H9 (cell line): ENCODE data around the gene DDA1. TPM values are rescaled to one million over a fixed set of nuclear protein-coding genes. Genes with fewer than 3 reads are reported as not detected.
A peak's percentile ranks its signal among the peaks of the same experiment; 100 is the strongest.

Experiments
- DNase-seq: peaks from one replicate; pipeline ENCODE4 v3.0.0-alpha.2; 2017
- H2AFZ ChIP-seq: one replicate; pipeline ENCODE4 v1.6.1; 2013; ENCODE audit warnings: mild to moderate bottlenecking, low read length, control low read depth, moderate library complexity
- H2AK5ac ChIP-seq: 2 replicates; pipeline ENCODE4 v1.6.1; 2013; ENCODE audit warnings: low read length, control low read depth, mixed read lengths; ENCODE audit not compliant: insufficient read length
- H2BK120ac ChIP-seq: one replicate; pipeline ENCODE4 v1.6.1; 2013; ENCODE audit warnings: low read depth, mild to moderate bottlenecking, low read length, control low read depth, inconsistent platforms; ENCODE audit not compliant: poor library complexity, severe bottlenecking
- H2BK12ac ChIP-seq: 2 replicates; pipeline ENCODE4 v1.6.1; 2013; ENCODE audit warnings: low read length, control low read depth, mixed read lengths, low read depth; ENCODE audit not compliant: insufficient read length
- H2BK15ac ChIP-seq: 2 replicates; pipeline ENCODE4 v1.6.1; 2013; ENCODE audit warnings: low read depth, low read length, control low read depth
- H2BK20ac ChIP-seq: one replicate; pipeline ENCODE4 v1.6.1; 2013; ENCODE audit warnings: low read depth, mild to moderate bottlenecking, low read length, control low read depth, inconsistent platforms; ENCODE audit not compliant: poor library complexity, severe bottlenecking
- H2BK5ac ChIP-seq: 2 replicates; pipeline ENCODE4 v1.6.1; 2013; ENCODE audit warnings: low read length, control low read depth, mixed read lengths; ENCODE audit not compliant: insufficient read length
- H3K14ac ChIP-seq: 2 replicates; pipeline ENCODE4 v1.6.1; 2013; ENCODE audit warnings: low read length, control low read depth; ENCODE audit not compliant: insufficient read depth
- H3K18ac ChIP-seq: 2 replicates; pipeline ENCODE4 v1.6.1; 2013; ENCODE audit warnings: low read depth, mild to moderate bottlenecking, mixed read lengths, low read length, control low read depth; ENCODE audit not compliant: insufficient read length
- H3K23ac ChIP-seq: 2 replicates; pipeline ENCODE4 v1.6.1; 2013; ENCODE audit warnings: low read length, control low read depth, mixed read lengths, low read depth; ENCODE audit not compliant: insufficient read length
- H3K23me2 ChIP-seq: 2 replicates; pipeline ENCODE4 v1.6.1; 2013; ENCODE audit warnings: low read depth, mild to moderate bottlenecking, mixed read lengths, low read length, control low read depth; ENCODE audit not compliant: insufficient read length, poor library complexity, severe bottlenecking
- H3K27ac ChIP-seq: 2 replicates; pipeline ENCODE4 v1.5.1; 2013; ENCODE audit warnings: low read length, control low read depth, mixed read lengths, low read depth; ENCODE audit not compliant: insufficient read length
- H3K27me3 ChIP-seq: 2 replicates; pipeline ENCODE4 v1.6.1; 2013; ENCODE audit warnings: low read length, control low read depth, inconsistent platforms; ENCODE audit not compliant: insufficient read depth
- H3K4ac ChIP-seq: 2 replicates; pipeline ENCODE4 v1.6.1; 2013; ENCODE audit warnings: low read depth, mild to moderate bottlenecking, control low read depth, inconsistent platforms, low read length, moderate library complexity
- H3K4me1 ChIP-seq: 2 replicates; pipeline ENCODE4 v1.6.1; 2013; ENCODE audit warnings: low read length, control low read depth, inconsistent platforms; ENCODE audit not compliant: insufficient read depth
- H3K4me2 ChIP-seq: 2 replicates; pipeline ENCODE4 v1.6.1; 2013; ENCODE audit warnings: low read length, control low read depth, mixed read lengths; ENCODE audit not compliant: insufficient read length, insufficient read depth
- H3K56ac ChIP-seq: 2 replicates; pipeline ENCODE4 v1.6.1; 2013; ENCODE audit warnings: low read depth, mild to moderate bottlenecking, mixed read lengths, low read length, control low read depth; ENCODE audit not compliant: insufficient read length
- H3K79me1 ChIP-seq: 2 replicates; pipeline ENCODE4 v1.6.1; 2013; ENCODE audit warnings: low read depth, mild to moderate bottlenecking, moderate library complexity, low read length, control low read depth, inconsistent platforms; ENCODE audit not compliant: insufficient read depth, poor library complexity, severe bottlenecking
- H3K79me2 ChIP-seq: 2 replicates; pipeline ENCODE4 v1.6.1; 2013; ENCODE audit warnings: low read length, control low read depth, inconsistent platforms; ENCODE audit not compliant: insufficient read depth
- H3K9ac ChIP-seq: 2 replicates; pipeline ENCODE4 v1.6.1; 2013; ENCODE audit warnings: low read length, control low read depth, mixed read lengths; ENCODE audit not compliant: insufficient read length; ENCODE audit errors: extremely low read depth
- H3K9me3 ChIP-seq: one replicate; pipeline ENCODE4 v1.6.1; 2013; ENCODE audit warnings: low read depth, low read length, inconsistent platforms; ENCODE audit not compliant: control insufficient read depth
- H3T11ph ChIP-seq: one replicate; pipeline ENCODE4 v1.6.1; 2013; ENCODE audit warnings: mild to moderate bottlenecking, low read length, control low read depth, inconsistent platforms
- H4K20me1 ChIP-seq: one replicate; pipeline ENCODE4 v1.6.1; 2013; ENCODE audit not compliant: control insufficient read depth, insufficient read length, insufficient read depth
- H4K5ac ChIP-seq: 2 replicates; pipeline ENCODE4 v1.6.1; 2013; ENCODE audit warnings: low read depth, mild to moderate bottlenecking, mixed read lengths, low read length, control low read depth; ENCODE audit not compliant: insufficient read length
- H4K8ac ChIP-seq: replicated peaks from 2 replicates; pipeline ENCODE4 v1.6.1; 2013; ENCODE audit warnings: low read length, control low read depth, mixed read lengths, low read depth; ENCODE audit not compliant: insufficient read length
- H4K91ac ChIP-seq: 2 replicates; pipeline ENCODE4 v1.6.1; 2013; ENCODE audit warnings: low read depth, mild to moderate bottlenecking, moderate library complexity, mixed read lengths, low read length, control low read depth; ENCODE audit not compliant: insufficient read length
- H3K27ac Mint-ChIP-seq, 3 experiments: 2 replicates in 2 of 3; 3 replicates in 1 of 3; pipeline ENCODE4 v1.8.0; 2020 to 2021; ENCODE audit warnings: mixed read lengths in 3 of 3, mild to moderate bottlenecking in 1 of 3, moderate library complexity in 1 of 3
- H3K27me3 Mint-ChIP-seq: 2 replicates; pipeline ENCODE4 v1.8.0; 2021; ENCODE audit warnings: low read depth, mild to moderate bottlenecking, moderate library complexity, mixed read lengths
- H3K36me3 Mint-ChIP-seq, 3 experiments: 2 replicates in 2 of 3; 3 replicates in 1 of 3; pipeline ENCODE4 v1.8.0; 2020 to 2021; ENCODE audit warnings: low read depth in 3 of 3, mixed read lengths in 3 of 3; ENCODE audit not compliant: insufficient read depth in 1 of 3
- H3K4me1 Mint-ChIP-seq, 2 experiments: 2 replicates each; pipeline ENCODE4 v1.8.0; 2020; ENCODE audit warnings: mixed read lengths in 2 of 2
- H3K4me3 Mint-ChIP-seq, 2 experiments: 2 replicates in 1 of 2; 3 replicates in 1 of 2; pipeline ENCODE4 v1.8.0; 2020 to 2021; ENCODE audit warnings: mild to moderate bottlenecking in 2 of 2, mixed read lengths in 2 of 2, moderate library complexity in 1 of 2
- H3K9me3 Mint-ChIP-seq, 2 experiments: 2 replicates in 1 of 2; 3 replicates in 1 of 2; pipeline ENCODE4 v1.8.0; 2020; ENCODE audit warnings: mild to moderate bottlenecking in 2 of 2, mixed read lengths in 2 of 2, moderate library complexity in 1 of 2
- WGBS: extraction: QIAGEN DNeasy Blood & Tissue Kit; methylation state at CpG from one replicate; pipeline ENCODE4 v1.1.7; 2013; ENCODE audit warnings: missing lambda C conversion rate, low lambda C conversion rate, mixed read lengths; ENCODE audit not compliant: insufficient read length; ENCODE audit errors: extremely low coverage; 5-methylcytosine and 5-hydroxymethylcytosine counted together
- total RNA-seq: library from RNA; stranded (reverse); gene quantifications from 2 replicates; pipeline ENCODE4 v1.2.1, GENCODE V29; 2021
- TF ChIP-seq, protein P1 (sequence below): fragments of 200-600 bp; sonication (generic); conservative IDR thresholded peaks from 3 replicates; pipeline ENCODE4 v1.8.0; 2021; ENCODE audit warnings: antibody characterized with exemption, mild to moderate bottlenecking

The DDA1 gene
- total RNA-seq, 1 experiment from 2014 or later: 45.7 TPM

DNA sequence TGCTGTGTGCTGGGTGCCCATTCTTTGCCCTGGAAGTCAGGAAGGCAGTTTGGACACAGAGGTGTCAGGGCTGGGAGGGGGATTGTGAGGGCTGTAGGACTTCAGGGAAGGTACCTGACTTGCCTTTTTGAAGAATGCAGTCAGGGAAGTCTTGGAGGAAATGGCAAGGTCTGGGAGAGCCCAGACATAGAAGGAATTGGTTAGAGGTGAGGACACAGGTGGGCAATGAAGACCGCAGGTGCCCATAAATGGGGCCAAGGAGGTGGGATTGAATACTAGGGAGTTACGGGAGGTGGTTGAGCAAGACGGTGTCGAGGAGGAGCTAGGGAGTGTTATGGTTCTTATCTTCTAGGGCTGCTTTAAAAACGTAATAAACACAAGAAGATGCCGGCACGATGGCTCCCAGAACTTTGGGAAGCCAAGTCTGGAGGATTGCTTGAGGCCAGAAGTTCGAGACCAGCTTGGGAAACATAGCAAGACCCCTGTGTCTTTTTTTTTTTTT, 1.4 kb upstream of the DDA1 start:
- no peak overlapping the region for H3K56ac ChIP-seq
- no peaks in the 10 kb centered on the region for H3K9me3 ChIP-seq
- Mint-ChIP-seq H3K27ac (peak overlapping the region in 1 of 3 experiments; percentile 26; a peak in 1 of 7 replicates), H3K36me3 (peaks cover 6 to 10% (median 7%) of the 10 kb centered on the region in 3 experiments; a peak in 5 of 7 replicates), H3K9me3 (no peaks in the 10 kb centered on the region), H3K27me3 (no peaks in the 10 kb centered on the region; the same call in 1 of the 2 replicates), H3K4me1 (peaks cover 29 to 39% of the 10 kb centered on the region in 2 experiments), H3K4me3 (peak overlapping the region; percentile 75 to 97)
- H2BK20ac ChIP-seq: no peak overlapping the region
- H3K4me2 ChIP-seq: no peak overlapping the region
- peaks cover 3% of the 10 kb centered on the region; the same call in 1 of the 2 replicates for H3K4me1 ChIP-seq
- peaks cover 6% of the 10 kb centered on the region for H3K79me1 ChIP-seq
- TF ChIP-seq, protein P1, sequence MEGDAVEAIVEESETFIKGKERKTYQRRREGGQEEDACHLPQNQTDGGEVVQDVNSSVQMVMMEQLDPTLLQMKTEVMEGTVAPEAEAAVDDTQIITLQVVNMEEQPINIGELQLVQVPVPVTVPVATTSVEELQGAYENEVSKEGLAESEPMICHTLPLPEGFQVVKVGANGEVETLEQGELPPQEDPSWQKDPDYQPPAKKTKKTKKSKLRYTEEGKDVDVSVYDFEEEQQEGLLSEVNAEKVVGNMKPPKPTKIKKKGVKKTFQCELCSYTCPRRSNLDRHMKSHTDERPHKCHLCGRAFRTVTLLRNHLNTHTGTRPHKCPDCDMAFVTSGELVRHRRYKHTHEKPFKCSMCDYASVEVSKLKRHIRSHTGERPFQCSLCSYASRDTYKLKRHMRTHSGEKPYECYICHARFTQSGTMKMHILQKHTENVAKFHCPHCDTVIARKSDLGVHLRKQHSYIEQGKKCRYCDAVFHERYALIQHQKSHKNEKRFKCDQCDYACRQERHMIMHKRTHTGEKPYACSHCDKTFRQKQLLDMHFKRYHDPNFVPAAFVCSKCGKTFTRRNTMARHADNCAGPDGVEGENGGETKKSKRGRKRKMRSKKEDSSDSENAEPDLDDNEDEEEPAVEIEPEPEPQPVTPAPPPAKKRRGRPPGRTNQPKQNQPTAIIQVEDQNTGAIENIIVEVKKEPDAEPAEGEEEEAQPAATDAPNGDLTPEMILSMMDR: no peak
- no peak for DNase-seq
- no peak overlapping the region for H3K18ac ChIP-seq
- no peak overlapping the region for H3K9ac ChIP-seq
- H3K23me2 ChIP-seq: peaks cover 11% of the 10 kb centered on the region
- no peaks in the 10 kb centered on the region for H4K20me1 ChIP-seq
- H2BK5ac ChIP-seq: no peak overlapping the region
- no peak overlapping the region for H3K23ac ChIP-seq
- no CpG with 5 or more reads among the region's 8 CpGs for WGBS
- H4K5ac ChIP-seq: no peak overlapping the region
- no peaks in the 10 kb centered on the region for H3K27me3 ChIP-seq
- no peak overlapping the region for H2AK5ac ChIP-seq
- H3T11ph ChIP-seq: no peak overlapping the region
- no peak overlapping the region for H4K8ac ChIP-seq
- H3K14ac ChIP-seq: no peak overlapping the region
- peaks cover 7% of the 10 kb centered on the region; the same call in 1 of the 2 replicates for H3K79me2 ChIP-seq
- H2AFZ ChIP-seq: no peak overlapping the region
- H3K4ac ChIP-seq: no peak overlapping the region
- no peak overlapping the region for H2BK15ac ChIP-seq
- no peak overlapping the region for H3K27ac ChIP-seq
- H2BK120ac ChIP-seq: no peak overlapping the region
- no peak overlapping the region for H4K91ac ChIP-seq
- no peak overlapping the region for H2BK12ac ChIP-seq
